HepG2 (cell line): ENCODE measurements around the gene LSMEM2. TPM values are rescaled to one million over a fixed set of nuclear protein-coding genes. Genes with fewer than 3 reads are reported as not detected.

ENCODE experiments used
- CBX5 ChIP-seq: sonication (generic); formaldehyde crosslinking; IDR thresholded peaks from 2 replicates; pipeline ENCODE4 v1.4.0; 2020; ENCODE audit warnings: missing genetic modification reagents, borderline replicate concordance
- CENPX ChIP-seq: sonication (generic); formaldehyde crosslinking; IDR thresholded peaks from 2 replicates; pipeline ENCODE4 v1.9.0; 2021; ENCODE audit warnings: mild to moderate bottlenecking, missing genetic modification reagents, moderate library complexity
- CHD2 ChIP-seq: IDR thresholded peaks from 2 replicates; pipeline ENCODE4 v1.6.1; 2011; ENCODE audit warnings: low read depth, low read length, improper control_type of control experiment
- DNMT3B ChIP-seq: conservative IDR thresholded peaks from 2 replicates; pipeline ENCODE4 v1.6.1; 2016; ENCODE audit warnings: missing biosample characterization, control low read depth
- FOXK1 ChIP-seq: sonication (generic); formaldehyde crosslinking; IDR thresholded peaks from 2 replicates; pipeline ENCODE4 v1.4.0; 2020; ENCODE audit warnings: low read depth, missing genetic modification reagents, borderline replicate concordance
- HMG20B ChIP-seq: conservative IDR thresholded peaks from 2 replicates; pipeline ENCODE4 v1.6.1; 2016; ENCODE audit warnings: missing genetic modification reagents, missing compliant biosample characterization
- IRF2 ChIP-seq: IDR thresholded peaks from 2 replicates; pipeline ENCODE4 v1.6.1; 2018; ENCODE audit warnings: missing genetic modification reagents, missing compliant biosample characterization
- KDM3A ChIP-seq: IDR thresholded peaks from 2 replicates; pipeline ENCODE4 v1.6.1; 2018; ENCODE audit warnings: low read depth, missing compliant biosample characterization
- MAFK ChIP-seq, 2 experiments: IDR thresholded peaks in 1 of 2; conservative IDR thresholded peaks in 1 of 2; 2 replicates each; pipeline ENCODE4 v1.6.1; 2011; ENCODE audit warnings: improper control_type of control experiment in 2 of 2, low read length in 2 of 2
- MAZ ChIP-seq, 2 experiments: sonication (generic) in 1 of 2; formaldehyde crosslinking in 1 of 2; IDR thresholded peaks; 2 replicates each; pipeline versions ENCODE4 v1.5.0 to v1.6.1; 2012 to 2020; ENCODE audit warnings: low read depth in 2 of 2, mild to moderate bottlenecking in 2 of 2, borderline replicate concordance in 1 of 2, improper control_type of control experiment in 1 of 2, low read length in 1 of 2, missing genetic modification reagents in 1 of 2, moderate library complexity in 1 of 2
- NFE2L1 ChIP-seq: sonication (generic); formaldehyde crosslinking; IDR thresholded peaks from 2 replicates; pipeline ENCODE4 v1.4.0; 2020; ENCODE audit warnings: missing genetic modification reagents, mild to moderate bottlenecking, borderline replicate concordance
- SIX1 ChIP-seq: sonication (generic); formaldehyde crosslinking; IDR thresholded peaks from 2 replicates; pipeline ENCODE4 v1.4.0; 2020; ENCODE audit warnings: missing genetic modification reagents, borderline replicate concordance
- SNAI1 ChIP-seq: sonication (generic); formaldehyde crosslinking; IDR thresholded peaks from 2 replicates; pipeline ENCODE4 v1.5.0; 2020; ENCODE audit warnings: mild to moderate bottlenecking, missing genetic modification reagents, borderline replicate concordance
- ZC3H4 ChIP-seq: sonication (generic); formaldehyde crosslinking; IDR thresholded peaks from 2 replicates; pipeline ENCODE4 v1.4.0; 2020; ENCODE audit warnings: missing genetic modification reagents, borderline replicate concordance
- ZNF205 ChIP-seq: IDR thresholded peaks from 2 replicates; pipeline ENCODE4 v1.6.1; 2018; ENCODE audit warnings: missing biosample characterization, missing genetic modification reagents
- ZNF30 ChIP-seq: sonication (generic); formaldehyde crosslinking; IDR thresholded peaks from 2 replicates; pipeline ENCODE4 v1.5.0; 2020; ENCODE audit warnings: mild to moderate bottlenecking, missing genetic modification reagents
- ZNF333 ChIP-seq: sonication (generic); formaldehyde crosslinking; IDR thresholded peaks from 2 replicates; pipeline ENCODE4 v1.4.0; 2020; ENCODE audit warnings: mild to moderate bottlenecking, missing genetic modification reagents, borderline replicate concordance
- ZNF33B ChIP-seq: sonication (generic); formaldehyde crosslinking; IDR thresholded peaks from 2 replicates; pipeline ENCODE4 v1.5.1; 2020; ENCODE audit warnings: mild to moderate bottlenecking, missing genetic modification reagents
- ZNF460 ChIP-seq: sonication (generic); formaldehyde crosslinking; IDR thresholded peaks from 2 replicates; pipeline ENCODE4 v1.5.1; 2020; ENCODE audit warnings: missing genetic modification reagents, mild to moderate bottlenecking, borderline replicate concordance
- ZNF720 ChIP-seq: sonication (generic); formaldehyde crosslinking; IDR thresholded peaks from 2 replicates; pipeline ENCODE4 v1.4.0; 2020; ENCODE audit warnings: missing genetic modification reagents
- ZNF780A ChIP-seq: sonication (generic); formaldehyde crosslinking; IDR thresholded peaks from 2 replicates; pipeline ENCODE4 v1.8.0; 2022; ENCODE audit warnings: mild to moderate bottlenecking, missing genetic modification reagents, moderate library complexity
- polyA plus RNA-seq, 8 experiments: library from polyadenylated mRNA; depleted of rRNA in 3 of 8; stranded (reverse) in 7 of 8; unstranded in 1 of 8; fragments of >200 nt; fragmentation: Illumina TruSeq in 4 of 8; extraction: Trizol in 4 of 8; gene quantifications; 2 replicates each; pipeline versions ENCODE4 v1.2.1 to v1.2.3, GENCODE V29; 2011 to 2016; ENCODE audit warnings: low read depth in 4 of 8, missing spikeins in 1 of 8, mixed read lengths in 1 of 8; ENCODE audit not compliant: insufficient read depth in 1 of 8
- total RNA-seq, 5 experiments: library from RNA; depleted of rRNA; stranded (reverse); fragments of >200 nt; fragmentation: Illumina TruSeq; extraction: Trizol; gene quantifications; 2 replicates each; pipeline ENCODE4 v1.2.3, GENCODE V29; 2016; ENCODE audit warnings: low read depth in 1 of 5
- TF ChIP-seq, protein P1 (sequence below): sonication (generic); formaldehyde crosslinking; IDR thresholded peaks from 2 replicates; pipeline ENCODE4 v1.4.0; 2020; ENCODE audit warnings: missing genetic modification reagents, borderline replicate concordance
- TF ChIP-seq, protein P2 (sequence below): sonication (generic); formaldehyde crosslinking; conservative IDR thresholded peaks from 2 replicates; pipeline ENCODE4 v1.8.1; 2023; ENCODE audit warnings: missing genetic modification reagents
- TF ChIP-seq, protein P3 (sequence below): sonication (generic); formaldehyde crosslinking; IDR thresholded peaks from 2 replicates; pipeline ENCODE4 v1.4.0; 2020; ENCODE audit warnings: mild to moderate bottlenecking, low read depth, missing genetic modification reagents

The LSMEM2 gene
- total and polyA plus RNA-seq, 2 of the 13 experiments (the other 11 are each of a cell fraction or from before 2014, with no cell fraction given): 0.07 to 0.41 TPM

DNA sequence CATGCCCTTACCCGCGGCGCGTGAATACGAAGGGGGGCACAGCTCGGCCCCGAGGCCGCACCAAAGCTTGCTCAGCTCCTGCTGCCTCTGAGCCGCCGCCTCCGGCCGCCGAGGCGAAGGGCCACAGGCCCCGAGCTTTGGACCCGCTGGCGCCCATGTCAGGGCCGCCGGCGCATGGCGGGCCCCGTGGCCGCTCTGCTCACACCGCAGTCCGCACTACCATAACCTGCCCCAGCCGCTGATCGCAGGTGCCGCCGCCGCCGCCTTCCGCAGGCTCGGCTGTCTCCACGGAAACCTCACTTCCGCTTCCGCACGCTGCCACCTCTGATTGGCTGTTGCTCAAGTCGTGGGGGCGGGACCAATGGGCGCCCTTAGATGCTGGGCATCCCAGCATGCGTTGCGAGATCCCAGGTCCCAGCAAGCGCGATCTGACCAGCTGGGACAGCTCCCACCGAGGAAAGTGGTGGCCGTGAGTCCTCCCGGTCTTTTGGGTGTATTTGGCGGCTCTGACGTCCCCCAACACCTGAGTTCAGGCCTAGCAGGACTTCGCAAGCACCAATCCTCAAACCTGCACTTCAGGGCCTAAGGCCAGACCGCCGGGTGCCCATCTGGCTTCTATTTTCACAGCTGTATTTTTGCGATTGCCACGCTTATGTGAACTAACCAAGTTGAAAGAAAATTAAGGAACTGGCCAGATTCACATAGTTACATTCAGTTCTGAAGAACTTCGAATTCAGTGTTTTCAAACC lies 49.2 kb downstream of the LSMEM2 start, which contains the start of gene TUSC2 (continued):
- no peak for TF ChIP-seq ZNF333 (CRISPR knock-in tag)
- TF ChIP-seq, protein P1, sequence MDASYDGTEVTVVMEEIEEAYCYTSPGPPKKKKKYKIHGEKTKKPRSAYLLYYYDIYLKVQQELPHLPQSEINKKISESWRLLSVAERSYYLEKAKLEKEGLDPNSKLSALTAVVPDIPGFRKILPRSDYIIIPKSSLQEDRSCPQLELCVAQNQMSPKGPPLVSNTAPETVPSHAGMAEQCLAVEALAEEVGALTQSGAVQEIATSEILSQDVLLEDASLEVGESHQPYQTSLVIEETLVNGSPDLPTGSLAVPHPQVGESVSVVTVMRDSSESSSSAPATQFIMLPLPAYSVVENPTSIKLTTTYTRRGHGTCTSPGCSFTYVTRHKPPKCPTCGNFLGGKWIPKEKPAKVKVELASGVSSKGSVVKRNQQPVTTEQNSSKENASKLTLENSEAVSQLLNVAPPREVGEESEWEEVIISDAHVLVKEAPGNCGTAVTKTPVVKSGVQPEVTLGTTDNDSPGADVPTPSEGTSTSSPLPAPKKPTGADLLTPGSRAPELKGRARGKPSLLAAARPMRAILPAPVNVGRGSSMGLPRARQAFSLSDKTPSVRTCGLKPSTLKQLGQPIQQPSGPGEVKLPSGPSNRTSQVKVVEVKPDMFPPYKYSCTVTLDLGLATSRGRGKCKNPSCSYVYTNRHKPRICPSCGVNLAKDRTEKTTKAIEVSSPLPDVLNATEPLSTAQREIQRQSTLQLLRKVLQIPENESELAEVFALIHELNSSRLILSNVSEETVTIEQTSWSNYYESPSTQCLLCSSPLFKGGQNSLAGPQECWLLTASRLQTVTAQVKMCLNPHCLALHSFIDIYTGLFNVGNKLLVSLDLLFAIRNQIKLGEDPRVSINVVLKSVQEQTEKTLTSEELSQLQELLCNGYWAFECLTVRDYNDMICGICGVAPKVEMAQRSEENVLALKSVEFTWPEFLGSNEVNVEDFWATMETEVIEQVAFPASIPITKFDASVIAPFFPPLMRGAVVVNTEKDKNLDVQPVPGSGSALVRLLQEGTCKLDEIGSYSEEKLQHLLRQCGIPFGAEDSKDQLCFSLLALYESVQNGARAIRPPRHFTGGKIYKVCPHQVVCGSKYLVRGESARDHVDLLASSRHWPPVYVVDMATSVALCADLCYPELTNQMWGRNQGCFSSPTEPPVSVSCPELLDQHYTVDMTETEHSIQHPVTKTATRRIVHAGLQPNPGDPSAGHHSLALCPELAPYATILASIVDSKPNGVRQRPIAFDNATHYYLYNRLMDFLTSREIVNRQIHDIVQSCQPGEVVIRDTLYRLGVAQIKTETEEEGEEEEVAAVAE (CRISPR knock-in tag): peak; percentile 82; the same call in 1 of the 2 replicates
- no peak for TF ChIP-seq ZNF30 (CRISPR knock-in tag)
- TF ChIP-seq ZNF780A (CRISPR knock-in tag): no peak
- no peak for TF ChIP-seq ZC3H4 (CRISPR knock-in tag)
- TF ChIP-seq ZNF33B (CRISPR knock-in tag): no peak; the same call in 1 of the 2 replicates
- no peak for TF ChIP-seq NFE2L1 (CRISPR knock-in tag)
- TF ChIP-seq MAZ (IDR thresholded peaks at IDR 0.05; ENCODE audit: borderline replicate concordance, low read depth, low read length): no peak
- TF ChIP-seq MAZ (CRISPR knock-in tag; IDR thresholded peaks at IDR 0.05; ENCODE audit: low read depth): peak; percentile 75
- peak; percentile 53; the same call in 1 of the 2 replicates for TF ChIP-seq CHD2
- TF ChIP-seq SIX1 (CRISPR knock-in tag): 0 out of 2 replicates have a peak, but pooled peaks have one; percentile 8
- peak; percentile 74; the same call in 1 of the 2 replicates for TF ChIP-seq KDM3A
- no peak; the same call in 1 of the 2 replicates for TF ChIP-seq CBX5 (CRISPR knock-in tag)
- TF ChIP-seq, protein P2, sequence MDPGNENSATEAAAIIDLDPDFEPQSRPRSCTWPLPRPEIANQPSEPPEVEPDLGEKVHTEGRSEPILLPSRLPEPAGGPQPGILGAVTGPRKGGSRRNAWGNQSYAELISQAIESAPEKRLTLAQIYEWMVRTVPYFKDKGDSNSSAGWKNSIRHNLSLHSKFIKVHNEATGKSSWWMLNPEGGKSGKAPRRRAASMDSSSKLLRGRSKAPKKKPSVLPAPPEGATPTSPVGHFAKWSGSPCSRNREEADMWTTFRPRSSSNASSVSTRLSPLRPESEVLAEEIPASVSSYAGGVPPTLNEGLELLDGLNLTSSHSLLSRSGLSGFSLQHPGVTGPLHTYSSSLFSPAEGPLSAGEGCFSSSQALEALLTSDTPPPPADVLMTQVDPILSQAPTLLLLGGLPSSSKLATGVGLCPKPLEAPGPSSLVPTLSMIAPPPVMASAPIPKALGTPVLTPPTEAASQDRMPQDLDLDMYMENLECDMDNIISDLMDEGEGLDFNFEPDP: no peak
- no peak for TF ChIP-seq ZNF460 (CRISPR knock-in tag)
- no peak for TF ChIP-seq SNAI1 (CRISPR knock-in tag)
- no peak for TF ChIP-seq ZNF720 (CRISPR knock-in tag)
- no peak for TF ChIP-seq DNMT3B (CRISPR knock-in tag)
- TF ChIP-seq HMG20B (CRISPR knock-in tag): no peak
- no peak for TF ChIP-seq MAFK (conservative IDR thresholded peaks at IDR 0.05 in 1 of 2, IDR thresholded peaks at IDR 0.05 in 1 of 2; ENCODE audit: low read length in 2 of 2)
- TF ChIP-seq, protein P3, sequence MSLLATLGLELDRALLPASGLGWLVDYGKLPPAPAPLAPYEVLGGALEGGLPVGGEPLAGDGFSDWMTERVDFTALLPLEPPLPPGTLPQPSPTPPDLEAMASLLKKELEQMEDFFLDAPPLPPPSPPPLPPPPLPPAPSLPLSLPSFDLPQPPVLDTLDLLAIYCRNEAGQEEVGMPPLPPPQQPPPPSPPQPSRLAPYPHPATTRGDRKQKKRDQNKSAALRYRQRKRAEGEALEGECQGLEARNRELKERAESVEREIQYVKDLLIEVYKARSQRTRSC (CRISPR knock-in tag): no peak
- TF ChIP-seq IRF2 (CRISPR knock-in tag): peak; percentile 61
- TF ChIP-seq FOXK1 (CRISPR knock-in tag): 0 out of 2 replicates have a peak, but pooled peaks have one; percentile 61
- no peak for TF ChIP-seq ZNF205 (CRISPR knock-in tag)
- no peak for TF ChIP-seq CENPX (CRISPR knock-in tag)
